Liver (tissue), 9 donors: ENCODE data around the gene MT1M. TPM values are rescaled to one million over a fixed set of nuclear protein-coding genes. Genes with fewer than 3 reads are reported as not detected.

Experiments used
- DNase-seq: peaks from one replicate; pipeline ENCODE4 v3.0.0-alpha.2; 2017; ENCODE audit warnings: low spot score
- H3K27ac ChIP-seq, 2 donors: one replicate each; pipeline ENCODE4 v1.7.0; 2013; ENCODE audit warnings: inconsistent platforms in 2 of 2, low read length in 2 of 2, control low read depth in 1 of 2, low read depth in 1 of 2, mild to moderate bottlenecking in 1 of 2
- H3K27me3 ChIP-seq, 4 donors: one replicate each; pipeline versions ENCODE4 v1.6.1 to v1.7.0; 2013; ENCODE audit warnings: low read length in 3 of 4, inconsistent platforms in 1 of 4, mild to moderate bottlenecking in 1 of 4, moderate library complexity in 1 of 4; ENCODE audit not compliant: control insufficient read depth in 4 of 4, insufficient read depth in 4 of 4
- H3K36me3 ChIP-seq, 4 donors: one replicate each; pipeline versions ENCODE4 v1.6.1 to v1.7.0; 2013; ENCODE audit warnings: low read length in 3 of 4, mild to moderate bottlenecking in 3 of 4, low read depth in 1 of 4, moderate library complexity in 1 of 4; ENCODE audit not compliant: control insufficient read depth in 4 of 4, insufficient read depth in 3 of 4
- H3K4me1 ChIP-seq, 4 donors: one replicate each; pipeline versions ENCODE4 v1.6.1 to v1.7.0; 2013; ENCODE audit warnings: low read length in 3 of 4, mild to moderate bottlenecking in 3 of 4, moderate library complexity in 1 of 4; ENCODE audit not compliant: control insufficient read depth in 4 of 4, insufficient read depth in 4 of 4
- H3K4me3 ChIP-seq, 3 donors: one replicate each; pipeline versions ENCODE4 v1.6.1 to v1.7.0; 2013; ENCODE audit warnings: low read length in 3 of 3, control low read depth in 1 of 3, low read depth in 1 of 3, mild to moderate bottlenecking in 1 of 3
- H3K9ac ChIP-seq, 2 donors: one replicate each; pipeline ENCODE4 v1.7.0; 2013; ENCODE audit warnings: low read length in 2 of 2, mild to moderate bottlenecking in 2 of 2, moderate library complexity in 2 of 2, control low read depth in 1 of 2, low read depth in 1 of 2
- H3K9me3 ChIP-seq, 4 donors: one replicate each; pipeline versions ENCODE4 v1.6.1 to v1.7.0; 2013; ENCODE audit warnings: low read length in 3 of 4; ENCODE audit not compliant: control insufficient read depth in 4 of 4
- ATF3 ChIP-seq: IDR thresholded peaks from 2 replicates; pipeline ENCODE4 v1.6.1; 2016; ENCODE audit warnings: antibody characterized with exemption
- CTCF ChIP-seq: fragments of 150-350 bp; IDR thresholded peaks from 2 replicates; pipeline ENCODE4 v1.5.1; 2017; ENCODE audit warnings: improper control_type of control experiment, low read depth, low read length; ENCODE audit not compliant: missing input control
- EGR1 ChIP-seq, 2 donors: IDR thresholded peaks; 2 replicates each; pipeline ENCODE4 v1.6.1; 2016 to 2018; ENCODE audit warnings: antibody characterized with exemption in 2 of 2, low read depth in 2 of 2
- FOXA1 ChIP-seq: IDR thresholded peaks from 2 replicates; pipeline ENCODE4 v1.6.1; 2016; ENCODE audit warnings: antibody characterized with exemption
- FOXA2 ChIP-seq: IDR thresholded peaks from 2 replicates; pipeline ENCODE4 v1.6.1; 2016; ENCODE audit warnings: antibody characterized with exemption
- GABPA ChIP-seq, 2 donors: IDR thresholded peaks in 1 of 2; conservative IDR thresholded peaks in 1 of 2; 2 replicates each; pipeline ENCODE4 v1.6.1; 2016; ENCODE audit warnings: antibody characterized with exemption in 2 of 2, mild to moderate bottlenecking in 1 of 2, moderate library complexity in 1 of 2
- HNF4G ChIP-seq: IDR thresholded peaks from 2 replicates; pipeline ENCODE4 v1.6.1; 2016; ENCODE audit warnings: antibody characterized with exemption
- RAD21 ChIP-seq, 2 donors: IDR thresholded peaks; 2 replicates each; pipeline ENCODE4 v1.6.1; 2016; ENCODE audit warnings: antibody characterized with exemption in 2 of 2, mild to moderate bottlenecking in 2 of 2
- SP1 ChIP-seq: IDR thresholded peaks from 2 replicates; pipeline ENCODE4 v1.6.1; 2018; ENCODE audit warnings: antibody characterized with exemption, mild to moderate bottlenecking
- TAF1 ChIP-seq: conservative IDR thresholded peaks from 2 replicates; pipeline ENCODE4 v1.6.1; 2016; ENCODE audit warnings: antibody characterized with exemption, mild to moderate bottlenecking
- YY1 ChIP-seq: IDR thresholded peaks from 2 replicates; pipeline ENCODE4 v1.6.1; 2016; ENCODE audit warnings: antibody characterized with exemption, mild to moderate bottlenecking
- WGBS: extraction: QIAGEN DNeasy Blood & Tissue Kit; methylation state at CpG from one replicate; pipeline ENCODE4 v1.1.7; 2013; 5-methylcytosine and 5-hydroxymethylcytosine counted together
- polyA plus RNA-seq, 2 donors: library from polyadenylated mRNA; stranded (reverse) in 1 of 2; unstranded in 1 of 2; fragments of 200-250 nt in 1 of 2; fragments of >200 nt in 1 of 2; fragmentation: Nextera tagmentation in 1 of 2; extraction: Ambion mirVana in 1 of 2; gene quantifications; one replicate each; pipeline versions ENCODE4 v1.2.1 to v1.2.3, GENCODE V29; 2013 to 2015
- total RNA-seq, 2 donors: library from RNA; depleted of rRNA; stranded (reverse); fragments of >200 nt; gene quantifications; one replicate each; pipeline ENCODE4 v1.2.3, GENCODE V29; 2014
- donor health status: healthy.
- donor health status: healthy.
- donor health status: healthy.
- donor health status: healthy.
- donor health status: healthy.

The MT1M gene
- total and polyA plus RNA-seq, 4 donors, result 20.4 to 343 (median 194) TPM

DNA sequence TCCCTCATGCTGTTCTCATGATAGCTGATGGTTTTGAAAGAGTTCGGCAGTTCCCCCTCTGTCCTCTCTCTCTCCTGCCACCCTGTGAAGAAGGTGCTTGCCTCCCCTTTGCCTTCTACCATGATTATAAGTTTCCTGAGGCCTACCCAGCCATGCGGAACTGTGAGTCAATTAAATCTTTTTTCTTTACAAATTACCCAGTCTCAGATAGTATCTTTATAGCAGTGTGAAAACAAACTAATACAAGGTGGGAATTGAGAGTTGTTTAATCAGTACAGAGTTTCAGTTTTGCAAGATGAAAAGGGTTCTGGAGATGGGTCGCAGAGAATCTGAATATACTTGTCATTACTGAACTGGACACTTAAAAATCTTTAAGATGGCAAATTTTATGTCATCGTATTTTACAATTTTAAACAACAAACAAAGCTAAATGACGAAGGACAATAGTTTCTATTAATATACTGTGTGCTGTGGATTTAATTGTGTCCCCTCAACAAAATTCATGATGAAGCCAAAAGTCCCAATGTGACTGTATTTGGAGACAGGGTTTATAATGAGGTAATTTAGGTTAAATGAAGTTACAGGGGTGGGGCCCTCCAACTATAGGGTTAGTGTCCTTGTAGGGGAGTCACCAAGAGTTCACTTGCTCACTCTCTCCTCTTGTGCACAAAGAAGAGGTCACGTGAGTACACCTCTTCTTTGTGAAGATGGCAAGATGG lies 38.7 kb upstream of the MT1M start:
- Histone ChIP-seq H3K4me3 (no peak overlapping the region), H3K4me1 (peaks cover 3 to 11% (median 6%) of the 10 kb centered on the region in 4 donors), H3K27me3 (peaks cover 0 to 5% (median 0%) of the 10 kb centered on the region in 4 donors), H3K36me3 (no peaks in the 10 kb centered on the region), H3K9ac (no peak overlapping the region), H3K27ac (no peak overlapping the region), H3K9me3 (no peaks in the 10 kb centered on the region)
- no peak for TF ChIP-seq FOXA2
- no peak for TF ChIP-seq GABPA (IDR thresholded peaks at IDR 0.05 in 1 of 2, conservative IDR thresholded peaks at IDR 0.05 in 1 of 2)
- TF ChIP-seq YY1, result no peak
- no peak for TF ChIP-seq CTCF
- no peak for TF ChIP-seq EGR1 (IDR thresholded peaks at IDR 0.05; ENCODE audit: low read depth in 2 of 2)
- no peak for TF ChIP-seq HNF4G
- TF ChIP-seq TAF1, result no peak
- TF ChIP-seq FOXA1, result no peak
- no peak for DNase-seq
- 96% methylated on average over 6 of the region's 6 CpGs for WGBS

- WGBS, result 86% methylated on average over 5 of the region's 5 CpGs
- DNase-seq, result no peak
- Histone ChIP-seq H3K27me3 (peaks cover 0 to 5% (median 0%) of the 10 kb centered on the region in 4 donors), H3K4me1 (peaks cover 0 to 6% (median 4%) of the 10 kb centered on the region in 4 donors), H3K9ac (no peak overlapping the region), H3K4me3 (no peak overlapping the region), H3K27ac (no peak overlapping the region), H3K9me3 (no peaks in the 10 kb centered on the region), H3K36me3 (no peaks in the 10 kb centered on the region)
- no peak for TF ChIP-seq HNF4G
- TF ChIP-seq SP1, result no peak
- TF ChIP-seq ATF3, result no peak
These were observed 38.2 kb upstream of the MT1M start for GRCh38 chr16:56594292-56594619.

DNA sequence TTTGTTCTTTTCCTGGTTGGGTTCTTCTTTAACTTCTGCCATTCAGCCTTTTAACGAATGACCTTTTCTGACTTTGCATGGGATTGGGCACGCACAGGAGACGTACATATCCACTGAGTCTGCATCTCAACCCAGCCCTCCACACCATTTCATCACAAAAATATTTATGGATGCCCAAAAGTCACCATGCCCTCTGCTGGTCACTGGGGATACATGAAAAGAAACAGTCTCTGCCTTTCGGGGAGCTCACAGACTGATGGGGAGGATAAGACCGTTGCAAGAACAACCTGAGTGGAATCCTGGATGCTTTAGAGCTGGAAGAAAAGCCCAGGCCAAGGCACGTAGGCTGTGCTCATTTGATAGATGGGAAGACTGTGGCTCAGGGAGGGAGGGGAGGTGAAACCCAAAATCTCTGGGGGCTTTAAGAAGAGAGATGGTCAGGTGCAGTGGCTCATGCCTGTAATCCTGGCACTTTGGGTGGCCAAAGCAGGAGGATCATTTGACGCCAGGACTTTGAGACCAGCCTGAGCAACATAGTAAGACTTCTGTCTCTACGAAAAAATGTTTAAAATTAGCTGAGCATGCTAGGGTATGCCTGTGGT lies 32.0 kb upstream of the MT1M start:
- H3K9ac ChIP-seq, result no peak overlapping the region
- H3K9me3 ChIP-seq, result no peaks in the 10 kb centered on the region
- no peak overlapping the region for H3K4me3 ChIP-seq
- TF ChIP-seq RAD21 (IDR thresholded peaks at IDR 0.05) (peak; percentile 81 to 89), CTCF (peak; percentile 76), HNF4G (no peak)
- no peaks in the 10 kb centered on the region for H3K27me3 ChIP-seq
- DNase-seq, result no peak
- WGBS, result 25% methylated on average over 8 of the region's 8 CpGs
- H3K4me1 ChIP-seq, result peaks cover 0 to 5% (median 1%) of the 10 kb centered on the region in 4 donors
- no peaks in the 10 kb centered on the region for H3K36me3 ChIP-seq
- H3K27ac ChIP-seq, result no peak overlapping the region
